ENCODE data around the gene RBCK1.

RBCK1 gene

GRCh38 chr20:407133-407952 lies 756 bp upstream of the RBCK1 start:
- H3K9me3 ChIP-seq: no peaks in the 10 kb centered on the region
- H3K27me3 ChIP-seq: no peaks in the 10 kb centered on the region
- H3K36me3 ChIP-seq: no peaks in the 10 kb centered on the region
- peak overlapping the region; percentile 51 for H3K4me3 ChIP-seq (ENCODE audit: low read depth, low read length)
- peak; percentile 35 for TF ChIP-seq CTCF (IDR thresholded peaks at IDR 0.05; ENCODE audit: low read depth, low read length)
- no peaks in the 10 kb centered on the region for H3K4me1 ChIP-seq
- DNase-seq: peak; percentile 77

GRCh38 chr20:408843-409696 lies 971 bp downstream of the RBCK1 start:
- no peak for TF ChIP-seq CTCF (IDR thresholded peaks at IDR 0.05; ENCODE audit: low read depth, low read length)
- no peaks in the 10 kb centered on the region for H3K36me3 ChIP-seq
- no peak for DNase-seq
- H3K4me3 ChIP-seq (ENCODE audit: low read depth, low read length): peak overlapping the region; percentile 78
- H3K4me1 ChIP-seq: no peaks in the 10 kb centered on the region
- H3K27me3 ChIP-seq: no peaks in the 10 kb centered on the region
- H3K9me3 ChIP-seq: no peaks in the 10 kb centered on the region

GRCh38 chr20:409697-410559 lies 1.8 kb downstream of the RBCK1 start:
- no peaks in the 10 kb centered on the region for H3K36me3 ChIP-seq
- no peaks in the 10 kb centered on the region for H3K9me3 ChIP-seq
- no peak for TF ChIP-seq CTCF (IDR thresholded peaks at IDR 0.05; ENCODE audit: low read depth, low read length)
- no peaks in the 10 kb centered on the region for H3K27me3 ChIP-seq
- no peaks in the 10 kb centered on the region for H3K4me1 ChIP-seq
- H3K4me3 ChIP-seq (ENCODE audit: low read depth, low read length): peak overlapping the region; percentile 78
- DNase-seq: no peak

GRCh38 chr20:412081-412480 lies 4.0 kb downstream of the RBCK1 start:
- DNase-seq: no peak
- Histone ChIP-seq H3K27me3 (no peaks in the 10 kb centered on the region), H3K36me3 (no peaks in the 10 kb centered on the region), H3K4me3 (ENCODE audit: low read depth, low read length) (no peak overlapping the region), H3K4me1 (no peaks in the 10 kb centered on the region), H3K9me3 (no peaks in the 10 kb centered on the region)
- TF ChIP-seq CTCF (IDR thresholded peaks at IDR 0.05; ENCODE audit: low read depth, low read length): no peak

GRCh38 chr20:414161-414560 lies 6.1 kb downstream of the RBCK1 start:
- TF ChIP-seq CTCF (IDR thresholded peaks at IDR 0.05; ENCODE audit: low read depth, low read length): no peak
- H3K36me3 ChIP-seq: no peaks in the 10 kb centered on the region
- no peaks in the 10 kb centered on the region for H3K4me1 ChIP-seq
- no peaks in the 10 kb centered on the region for H3K27me3 ChIP-seq
- no peaks in the 10 kb centered on the region for H3K9me3 ChIP-seq
- no peak for DNase-seq
- H3K4me3 ChIP-seq (ENCODE audit: low read depth, low read length): no peak overlapping the region
